K562 (cell line): ENCODE measurements around the gene YTHDC1. TPM values are rescaled to one million over a fixed set of nuclear protein-coding genes. Genes with fewer than 3 reads are reported as not detected.

Experiments used
- CREB3 ChIP-seq: fragments of 450-650 bp; conservative IDR thresholded peaks from 2 replicates; pipeline ENCODE4 v1.6.1; 2016; ENCODE audit warnings: missing genetic modification characterization, low read depth, mild to moderate bottlenecking, missing compliant biosample characterization, moderate library complexity
- DNMT1 ChIP-seq: fragments of 450-650 bp; IDR thresholded peaks from 2 replicates; pipeline ENCODE4 v1.6.1; 2016; ENCODE audit warnings: antibody characterized with exemption, mild to moderate bottlenecking
- E2F3 ChIP-seq: fragments of 250-450 bp; sonication (Bioruptor Pico); IDR thresholded peaks from 2 replicates; pipeline ENCODE4 v1.4.0; 2020; ENCODE audit warnings: mild to moderate bottlenecking
- ELF2 ChIP-seq: fragments of 250-450 bp; sonication (Bioruptor Pico); IDR thresholded peaks from 2 replicates; pipeline ENCODE4 v1.5.0; 2021; ENCODE audit warnings: mild to moderate bottlenecking
- ELK1 ChIP-seq: sonication (generic); formaldehyde crosslinking; IDR thresholded peaks from 2 replicates; pipeline ENCODE4 v1.8.1; 2022; ENCODE audit warnings: missing genetic modification reagents
- GATA2 ChIP-seq: sonication (generic); formaldehyde crosslinking; IDR thresholded peaks from 2 replicates; pipeline ENCODE4 v1.4.0; 2020; ENCODE audit warnings: mild to moderate bottlenecking, missing genetic modification reagents
- HINFP ChIP-seq: fragments of 450-650 bp; conservative IDR thresholded peaks from 2 replicates; pipeline ENCODE4 v1.6.1; 2016; ENCODE audit warnings: missing genetic modification characterization, low read depth, mild to moderate bottlenecking, control low read depth, missing compliant biosample characterization
- HMBOX1 ChIP-seq: sonication (generic); IDR thresholded peaks from 2 replicates; pipeline ENCODE4 v1.6.1; 2016
- MAX ChIP-seq: sonication (generic); formaldehyde crosslinking; IDR thresholded peaks from 2 replicates; pipeline ENCODE4 v1.9.0; 2022; ENCODE audit warnings: mild to moderate bottlenecking, missing genetic modification reagents
- MCM7 ChIP-seq, 2 experiments: fragments of 450-650 bp; IDR thresholded peaks; 2 replicates each; pipeline ENCODE4 v1.6.1; 2016 to 2018
- MECOM ChIP-seq: fragments of 250-450 bp; sonication (Bioruptor Pico); IDR thresholded peaks from 2 replicates; pipeline ENCODE4 v1.8.0; 2022; ENCODE audit warnings: inconsistent platforms
- NFE2 ChIP-seq: IDR thresholded peaks from 2 replicates; pipeline ENCODE4 v1.6.1; 2014; ENCODE audit warnings: antibody characterized with exemption, low read depth
- NR1H2 ChIP-seq: sonication (generic); formaldehyde crosslinking; IDR thresholded peaks from 2 replicates; pipeline ENCODE4 v1.4.0; 2020; ENCODE audit warnings: mild to moderate bottlenecking, missing genetic modification reagents
- OTX1 ChIP-seq: fragments of 450-650 bp; formaldehyde crosslinking; IDR thresholded peaks from 2 replicates; pipeline ENCODE4 v1.4.0; 2022; ENCODE audit warnings: mild to moderate bottlenecking
- PHF20 ChIP-seq: fragments of 450-650 bp; IDR thresholded peaks from 2 replicates; pipeline ENCODE4 v1.6.1; 2018; ENCODE audit not compliant: partially characterized antibody
- PRMT5 ChIP-seq: sonication (generic); formaldehyde crosslinking; IDR thresholded peaks from 2 replicates; pipeline ENCODE4 v1.5.0; 2020; ENCODE audit warnings: missing genetic modification reagents
- RFX5 ChIP-seq: IDR thresholded peaks from 2 replicates; pipeline ENCODE4 v1.6.1; 2011; ENCODE audit warnings: low read depth, mild to moderate bottlenecking, improper control_type of control experiment, low read length
- SP1 ChIP-seq: sonication (generic); formaldehyde crosslinking; IDR thresholded peaks from 2 replicates; pipeline ENCODE4 v1.8.1; 2022; ENCODE audit warnings: mild to moderate bottlenecking, missing genetic modification reagents
- WHSC1 ChIP-seq: IDR thresholded peaks from one replicate; pipeline ENCODE4 v1.6.1; 2012; ENCODE audit warnings: low read length, control low read depth, inconsistent platforms
- ZBTB26 ChIP-seq: fragments of 450-650 bp; formaldehyde crosslinking; IDR thresholded peaks from 2 replicates; pipeline ENCODE4 v1.4.0; 2022; ENCODE audit warnings: missing genetic modification characterization
- ZBTB33 ChIP-seq: sonication (generic); formaldehyde crosslinking; IDR thresholded peaks from 2 replicates; pipeline ENCODE4 v1.8.1; 2023; ENCODE audit warnings: mild to moderate bottlenecking, missing genetic modification reagents
- polyA plus RNA-seq, 8 experiments: library from polyadenylated mRNA; depleted of rRNA in 4 of 8; stranded (reverse) in 5 of 8; unstranded in 3 of 8; fragments of >200 nt; fragmentation: Nextera tagmentation in 2 of 8; fragmentation: Illumina TruSeq in 1 of 8; extraction: Ambion mirVana in 2 of 8; extraction: Trizol in 1 of 8; gene quantifications; 2 replicates each; pipeline versions ENCODE4 v1.2.1 to v1.2.3, GENCODE V29; 2011 to 2014; ENCODE audit warnings: inconsistent platforms in 1 of 8, missing spikeins in 1 of 8
- total RNA-seq, 7 experiments: library from RNA; depleted of rRNA in 6 of 7; stranded (reverse); fragments of >200 nt in 6 of 7; fragmentation: Illumina TruSeq in 2 of 7; extraction: Trizol in 2 of 7; gene quantifications; 2 replicates each; pipeline versions ENCODE4 v1.2.1 to v1.2.3, GENCODE V29; 2011 to 2021; ENCODE audit warnings: low replicate concordance in 1 of 7

YTHDC1 gene
- total and polyA plus RNA-seq, 9 of the 15 experiments (the other 6 are each of a cell fraction or from before 2014, with no cell fraction given), result 9.8 to 65.4 (median 51.7) TPM

- TF ChIP-seq CREB3 (tag) (no peak), MAX (no peak), OTX1 (CRISPR knock-in tag) (no peak), HMBOX1 (no peak), DNMT1 (no peak), E2F3 (CRISPR knock-in tag) (no peak), WHSC1 (no peak), NR1H2 (CRISPR knock-in tag) (no peak), ELF2 (CRISPR knock-in tag) (no peak), PHF20 (no peak), PRMT5 (CRISPR knock-in tag) (no peak), RFX5 (no peak), SP1 (CRISPR knock-in tag) (no peak), ZBTB26 (CRISPR knock-in tag) (no peak), ZBTB33 (CRISPR knock-in tag) (no peak), NFE2 (no peak), GATA2 (no peak), MECOM (CRISPR knock-in tag) (no peak), ELK1 (CRISPR knock-in tag) (no peak), MCM7 (IDR thresholded peaks at IDR 0.05) (no peak), HINFP (tag) (no peak)
Measured at GRCh38 chr4:68361146-68361589, 11.3 kb upstream of the YTHDC1 start (continued).
